Body of pancreas (tissue), 4 donors: Measurements from ENCODE around the gene CTDSP2. TPM values are rescaled to one million over a fixed set of nuclear protein-coding genes. Genes with fewer than 3 reads are reported as not detected.
"Not testable (repeated sequence)": the region's sequence is repeated elsewhere in the genome, so short reads cannot be mapped to it uniquely, and the experiment has no call there.

Experiments used
- ATAC-seq: fragments of 150-250 bp; one replicate; pipeline ENCODE4 v1.9.1; 2016
- DNase-seq, 4 donors: peaks; one replicate each; pipeline ENCODE4 v3.0.0-alpha.2; 2019
- H3K27ac ChIP-seq, 4 donors: fragments of 200-600 bp; sonication (generic); 1 replicate in 3 of 4; 2 replicates in 1 of 4; pipeline versions ENCODE4 v1.5.1 to v1.6.1; 2016 to 2019; ENCODE audit warnings: mild to moderate bottlenecking in 1 of 4, mixed read lengths in 1 of 4, moderate library complexity in 1 of 4
- H3K27me3 ChIP-seq, 2 donors: fragments of 200-600 bp; sonication (generic); one replicate each; pipeline ENCODE4 v1.6.0; 2016; ENCODE audit warnings: mild to moderate bottlenecking in 1 of 2
- H3K36me3 ChIP-seq, 2 donors: fragments of 200-600 bp; sonication (generic); replicated peaks in 1 of 2; 2 replicates each; pipeline ENCODE4 v1.5.1; 2016; ENCODE audit warnings: low read depth in 2 of 2; ENCODE audit not compliant: insufficient read depth in 1 of 2
- H3K4me1 ChIP-seq: fragments of 200-600 bp; sonication (generic); one replicate; pipeline ENCODE4 v1.6.0; 2016
- H3K4me3 ChIP-seq, 2 donors: fragments of 200-600 bp; sonication (generic); 1 replicate in 1 of 2; 2 replicates in 1 of 2; pipeline ENCODE4 v1.5.1; 2016 to 2019
- H3K9me3 ChIP-seq, 3 donors: fragments of 200-600 bp; sonication (generic); 1 replicate in 2 of 3; 2 replicates in 1 of 3; pipeline ENCODE4 v1.5.1; 2016
- POLR2A ChIP-seq, 3 donors: fragments of 450-650 bp; IDR thresholded peaks; one replicate each; pipeline ENCODE4 v1.6.1; 2016; ENCODE audit warnings: antibody characterized with exemption in 3 of 3, mild to moderate bottlenecking in 2 of 3
- WGBS, 2 donors: methylation state at CpG; one replicate each; pipeline ENCODE4 v1.1.5; 2017; 5-methylcytosine and 5-hydroxymethylcytosine counted together
- intact Hi-C: fragments of 100-400 bp; cut with DNase I; formaldehyde crosslinking; loops from one replicate; pipeline ENCODE4 v1.15.1; 2023
- total RNA-seq, 2 donors: library from RNA; depleted of rRNA; stranded (reverse); fragments of >200 nt; gene quantifications; one replicate each; pipeline ENCODE4 v1.1.0, GENCODE V29; 2016
- TF ChIP-seq, protein P1 (sequence below), 7 experiments: fragments of 450-650 bp in 4 of 7; fragments of 200-600 bp in 3 of 7; sonication (generic) in 3 of 7; IDR thresholded peaks; one replicate each; pipeline ENCODE4 v1.5.1; 2016 to 2019; ENCODE audit warnings: antibody characterized with exemption in 7 of 7

Gene CTDSP2
- total RNA-seq, 2 donors from 2014 or later, result 82.1 to 125 TPM

DNA sequence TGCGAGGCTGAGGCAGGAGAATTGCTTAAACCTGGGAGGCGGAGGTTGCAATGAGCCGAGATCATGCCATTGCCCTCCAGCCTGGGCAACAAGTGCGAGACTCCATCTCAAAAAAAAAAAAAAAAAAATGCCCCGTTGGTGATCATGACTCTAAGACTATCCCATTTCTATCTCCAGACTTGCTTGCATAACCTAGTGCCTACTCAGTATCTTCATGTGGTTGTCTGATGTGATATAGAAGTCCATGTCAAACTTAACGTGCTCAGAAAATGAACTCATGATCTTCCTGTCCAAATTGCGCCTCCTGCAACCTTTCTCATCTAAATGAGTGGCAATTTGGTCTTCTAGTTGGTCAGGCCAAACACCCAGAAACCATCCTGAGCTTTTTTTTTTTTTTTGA, 68.6 kb downstream of the CTDSP2 start:
- Histone ChIP-seq H3K4me3 (no peak overlapping the region), H3K27me3 (no peaks in the 10 kb centered on the region), H3K27ac (no peak overlapping the region), H3K9me3 (no peaks in the 10 kb centered on the region), H3K4me1 (peaks cover 41% of the 10 kb centered on the region), H3K36me3 (no peaks in the 10 kb centered on the region)
- no peak for DNase-seq
- WGBS, 2 donors, result 79 to 86% methylated on average over 3 to 7 of the region's 7 CpGs
- TF ChIP-seq POLR2A (IDR thresholded peaks at IDR 0.05), result no peak
- TF ChIP-seq, protein P1, sequence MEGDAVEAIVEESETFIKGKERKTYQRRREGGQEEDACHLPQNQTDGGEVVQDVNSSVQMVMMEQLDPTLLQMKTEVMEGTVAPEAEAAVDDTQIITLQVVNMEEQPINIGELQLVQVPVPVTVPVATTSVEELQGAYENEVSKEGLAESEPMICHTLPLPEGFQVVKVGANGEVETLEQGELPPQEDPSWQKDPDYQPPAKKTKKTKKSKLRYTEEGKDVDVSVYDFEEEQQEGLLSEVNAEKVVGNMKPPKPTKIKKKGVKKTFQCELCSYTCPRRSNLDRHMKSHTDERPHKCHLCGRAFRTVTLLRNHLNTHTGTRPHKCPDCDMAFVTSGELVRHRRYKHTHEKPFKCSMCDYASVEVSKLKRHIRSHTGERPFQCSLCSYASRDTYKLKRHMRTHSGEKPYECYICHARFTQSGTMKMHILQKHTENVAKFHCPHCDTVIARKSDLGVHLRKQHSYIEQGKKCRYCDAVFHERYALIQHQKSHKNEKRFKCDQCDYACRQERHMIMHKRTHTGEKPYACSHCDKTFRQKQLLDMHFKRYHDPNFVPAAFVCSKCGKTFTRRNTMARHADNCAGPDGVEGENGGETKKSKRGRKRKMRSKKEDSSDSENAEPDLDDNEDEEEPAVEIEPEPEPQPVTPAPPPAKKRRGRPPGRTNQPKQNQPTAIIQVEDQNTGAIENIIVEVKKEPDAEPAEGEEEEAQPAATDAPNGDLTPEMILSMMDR (IDR thresholded peaks at IDR 0.05), result no peak
- intact Hi-C loops, result no loop called here
- ATAC-seq, result no peak

DNA sequence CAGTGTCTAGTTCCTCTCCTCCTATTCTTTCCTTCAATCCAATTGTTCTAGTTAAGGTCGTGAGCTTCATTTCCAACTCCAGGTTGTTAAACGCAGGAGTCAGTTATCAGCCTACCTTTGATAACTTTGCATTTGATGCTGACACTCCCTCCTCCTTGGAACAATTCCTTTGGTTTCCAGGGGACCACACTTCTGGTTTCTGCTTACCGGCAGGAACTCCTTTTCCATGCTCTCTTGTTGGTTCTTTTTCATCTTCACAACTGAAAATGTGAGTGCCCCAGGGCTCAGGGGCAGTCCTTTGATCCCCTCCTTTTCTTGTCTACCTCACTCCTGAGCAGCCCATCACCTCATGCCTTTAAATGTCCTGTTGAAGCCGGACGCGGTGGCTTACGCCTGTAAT, 69.2 kb downstream of the CTDSP2 start:
- 72 to 80% methylated on average over 7 of the region's 7 CpGs for WGBS, 2 donors
- intact Hi-C loops, result no loop called here
- TF ChIP-seq, protein P1 (IDR thresholded peaks at IDR 0.05), result no peak
- no peak for TF ChIP-seq POLR2A (IDR thresholded peaks at IDR 0.05)

DNA sequence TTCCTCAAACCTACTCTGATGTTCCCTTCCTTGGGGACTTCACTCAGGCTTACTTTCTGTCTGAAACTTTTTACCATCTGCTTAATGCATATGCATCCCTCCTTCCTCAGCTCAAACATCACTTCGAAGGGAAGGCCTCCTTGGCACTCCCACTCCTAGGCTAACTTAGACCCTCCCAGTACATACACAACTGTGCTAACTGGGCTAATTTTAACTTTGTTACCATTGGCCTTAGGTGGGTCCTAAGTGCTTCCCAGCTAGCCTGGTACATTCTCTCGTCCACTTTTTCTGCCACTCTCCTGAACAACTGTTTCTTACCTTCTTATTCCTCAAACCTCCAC, 70.3 kb downstream of the CTDSP2 start:
- H3K27ac ChIP-seq, result no peak overlapping the region
- H3K27me3 ChIP-seq, result no peaks in the 10 kb centered on the region
- no peaks in the 10 kb centered on the region for H3K9me3 ChIP-seq
- intact Hi-C loops, result no loop called here
- no peak for ATAC-seq
- no peaks in the 10 kb centered on the region for H3K36me3 ChIP-seq
- DNase-seq, result no peak
- peaks cover 36% of the 10 kb centered on the region for H3K4me1 ChIP-seq
- WGBS, 2 donors, result 80 to 87% methylated on average over 2 of the region's 2 CpGs
- no peak overlapping the region for H3K4me3 ChIP-seq
- TF ChIP-seq, protein P1 (IDR thresholded peaks at IDR 0.05), result no peak
- TF ChIP-seq POLR2A (IDR thresholded peaks at IDR 0.05), result no peak

More for the DNA sequence above, 69.2 kb downstream of the CTDSP2 start:
- peaks cover 40% of the 10 kb centered on the region for H3K4me1 ChIP-seq
- no peak overlapping the region for H3K27ac ChIP-seq
- no peaks in the 10 kb centered on the region for H3K9me3 ChIP-seq
- DNase-seq, result no peak
- no peak overlapping the region for H3K4me3 ChIP-seq
- no peak for ATAC-seq
- H3K27me3 ChIP-seq, result no peaks in the 10 kb centered on the region
- no peaks in the 10 kb centered on the region for H3K36me3 ChIP-seq

DNA sequence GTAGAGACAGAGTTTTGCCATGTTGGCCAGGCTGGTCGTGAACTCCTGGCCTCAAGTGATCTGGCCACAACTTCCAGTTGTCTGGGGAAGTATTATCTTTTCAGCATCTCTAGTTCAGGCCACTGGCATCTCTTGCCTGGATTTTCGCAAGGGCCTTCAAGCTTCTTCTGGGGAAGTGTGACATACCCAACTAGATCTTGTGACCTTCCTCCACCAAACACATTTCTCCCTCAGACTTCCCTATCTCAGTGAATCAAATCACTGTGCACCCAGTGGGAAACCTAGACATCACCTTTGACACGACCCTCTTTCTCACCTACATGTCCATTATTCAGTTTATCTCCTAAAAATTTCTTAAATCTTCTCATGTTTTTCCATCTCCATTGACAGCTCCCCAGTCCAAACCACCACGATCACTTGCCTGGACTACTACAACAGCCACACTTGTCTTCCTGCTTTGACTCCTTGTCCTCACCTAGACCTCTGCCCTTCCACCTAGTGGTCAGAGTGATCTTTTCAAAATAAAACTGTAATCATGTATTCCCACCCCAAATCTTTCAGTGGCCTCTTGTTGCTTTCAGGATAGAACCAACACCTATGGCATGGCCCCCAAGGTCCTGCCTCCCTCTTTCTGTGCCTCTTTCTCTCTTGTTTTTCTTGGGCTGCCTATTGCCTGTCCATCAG, 70.8 kb downstream of the CTDSP2 start:
- ATAC-seq, result no peak
- Histone ChIP-seq H3K4me1 (peaks cover 41% of the 10 kb centered on the region), H3K27ac (no peak overlapping the region), H3K27me3 (no peaks in the 10 kb centered on the region), H3K9me3 (no peaks in the 10 kb centered on the region), H3K4me3 (no peak overlapping the region), H3K36me3 (no peaks in the 10 kb centered on the region)
- no peak for TF ChIP-seq POLR2A (IDR thresholded peaks at IDR 0.05)
- TF ChIP-seq, protein P1 (IDR thresholded peaks at IDR 0.05), result peak in 1 of 7 experiments; percentile 8
- intact Hi-C loops, result no loop called here
- WGBS, 2 donors, result 72 to 75% methylated on average over 4 of the region's 4 CpGs
- DNase-seq, result no peak

DNA sequence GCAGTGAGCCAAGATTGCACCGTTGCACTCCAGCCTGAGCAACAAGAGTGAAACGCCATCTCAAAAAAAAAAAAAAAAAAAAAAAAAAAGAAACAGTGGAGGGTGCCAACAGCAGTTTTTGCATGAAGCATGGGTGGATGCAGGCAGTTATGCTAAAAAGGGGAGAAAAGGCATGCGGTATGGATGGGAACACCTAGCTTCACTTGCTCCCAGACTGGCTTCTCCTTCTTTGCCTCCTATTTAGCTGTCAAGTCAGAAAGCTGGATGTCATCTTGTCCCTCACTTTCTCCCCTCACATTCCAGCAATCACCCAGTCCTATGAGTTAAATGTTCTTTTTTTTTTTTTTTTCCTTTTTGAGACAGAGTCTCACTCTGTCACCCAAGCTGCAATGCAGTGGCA, 71.5 kb downstream of the CTDSP2 start:
- no peak for ATAC-seq
- intact Hi-C loops, result no loop called here
- peaks cover 46% of the 10 kb centered on the region for H3K4me1 ChIP-seq
- H3K4me3 ChIP-seq, result no peak overlapping the region
- H3K36me3 ChIP-seq, result peaks cover 0 to 3% of the 10 kb centered on the region in 2 donors
- H3K27ac ChIP-seq, result no peak overlapping the region
- 75 to 86% methylated on average over 3 of the region's 3 CpGs for WGBS, 2 donors
- no peaks in the 10 kb centered on the region for H3K9me3 ChIP-seq
- DNase-seq, result no peak
- H3K27me3 ChIP-seq, result no peaks in the 10 kb centered on the region
- TF ChIP-seq, protein P1 (IDR thresholded peaks at IDR 0.05), result no peak
- no peak for TF ChIP-seq POLR2A (IDR thresholded peaks at IDR 0.05)

DNA sequence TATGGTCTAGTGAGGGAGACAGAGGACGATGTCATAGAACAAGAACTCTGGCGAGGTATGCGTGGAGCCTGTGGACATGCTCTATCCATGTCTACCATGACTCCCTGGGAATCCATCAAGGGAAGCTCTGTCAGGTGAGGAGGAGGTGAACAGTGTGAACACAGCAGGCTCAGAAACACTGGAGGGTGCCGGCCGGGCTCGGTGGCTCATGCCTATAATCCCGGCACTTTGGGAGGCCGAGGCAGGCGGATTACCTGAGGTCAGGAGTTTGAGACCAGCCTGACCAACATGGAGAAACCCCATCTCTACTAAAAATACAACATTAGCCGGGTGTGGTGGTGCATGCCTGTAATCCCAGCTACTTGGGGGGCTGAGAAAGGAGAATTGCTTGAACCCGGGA, 71.9 kb downstream of the CTDSP2 start:
- ATAC-seq, DNase-seq, H3K27me3 ChIP-seq, H3K27ac ChIP-seq, intact Hi-C loops, H3K36me3 ChIP-seq, H3K4me3 ChIP-seq, H3K9me3 ChIP-seq: not testable (repeated sequence)
- WGBS, 2 donors, result 92 to 96% methylated on average over 11 of the region's 11 CpGs
- H3K4me1 ChIP-seq, result peaks cover 46% of the 10 kb centered on the region
